ENCODE results near the gene HNRNPC. TPM values are rescaled to one million over a fixed set of nuclear protein-coding genes. Genes with fewer than 3 reads are reported as not detected.

HNRNPC gene
- total RNA-seq, 2 experiments from 2014 or later, result 897 to 1,000 TPM

GRCh38 chr14:21182166-21182565 is 87.1 kb downstream of the HNRNPC start:
- H3K9me2 ChIP-seq (ENCODE audit: insufficient read depth, low read length), result no peaks in the 10 kb centered on the region
- no peak for DNase-seq (ENCODE audit: low spot score)
- ChIA-PET CTCF (ENCODE audit: unreplicated experiment) (no interaction called here), POLR2A (interaction anchor here (1.1 kb wide), 1 partner anchor 146 kb away, joined by 3 read pairs; no protein-coding TSS in a partner anchor)
- H3K4me3 ChIP-seq (ENCODE audit: low read depth, low read length, poor library complexity, severe bottlenecking), result no peak overlapping the region
- no peaks in the 10 kb centered on the region for H3K4me1 ChIP-seq (ENCODE audit: insufficient read depth, low read length, poor library complexity, severe bottlenecking)
- H2AFZ ChIP-seq (ENCODE audit: low read length), result no peak overlapping the region
- H3K4me2 ChIP-seq (ENCODE audit: low read length), result no peak overlapping the region
- no TSS peak for BruUV-seq (replicated peaks)
- TF ChIP-seq EZH2phosphoT487 (IDR thresholded peaks at IDR 0.05; ENCODE audit: borderline replicate concordance, low read depth, low read length) (no peak), CTCF (conservative IDR thresholded peaks at IDR 0.05; ENCODE audit: low read length) (no peak)
- no peaks in the 10 kb centered on the region for H3K36me3 ChIP-seq (ENCODE audit: insufficient read depth, low read length)
- intact Hi-C loops (cut with micrococcal nuclease; ENCODE audit: unreplicated experiment), result no loop called here
- no peak overlapping the region for H3K27ac ChIP-seq (ENCODE audit: low read depth, low read length, poor library complexity, severe bottlenecking)
- H4K20me1 ChIP-seq (ENCODE audit: insufficient read depth, low read length), result no peaks in the 10 kb centered on the region
- H3K9me3 ChIP-seq (ENCODE audit: low read length), result no peaks in the 10 kb centered on the region
- no peaks in the 10 kb centered on the region for H3K79me2 ChIP-seq (ENCODE audit: insufficient read depth, low read depth, low read length)

DNA sequence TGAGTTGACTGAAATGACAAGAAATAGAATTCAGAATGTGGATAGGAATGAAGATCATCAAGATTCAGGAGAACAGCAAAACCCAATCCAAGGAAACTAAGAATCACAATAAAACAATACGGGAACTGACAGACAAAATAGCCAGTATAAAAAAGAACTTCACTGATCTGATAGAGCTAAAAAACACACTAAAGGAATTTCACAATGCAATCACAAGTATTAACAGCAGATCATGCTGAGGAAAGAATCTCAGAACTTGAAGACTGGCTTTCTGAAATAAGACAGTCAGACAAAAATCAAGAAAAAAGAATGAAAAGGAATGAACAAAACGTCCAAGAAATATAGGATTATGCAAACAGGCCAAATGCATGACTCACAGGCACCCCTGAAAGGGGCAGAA is 98.1 kb downstream of the HNRNPC start:
- POLR2A ChIA-PET, result no interaction called here

More for the DNA sequence above, 98.1 kb downstream of the HNRNPC start:
- DNase-seq (ENCODE audit: low spot score), result no peak
- no peak overlapping the region for H3K4me2 ChIP-seq (ENCODE audit: low read length)
- no peaks in the 10 kb centered on the region for H3K79me2 ChIP-seq (ENCODE audit: insufficient read depth, low read depth, low read length)
- CTCF ChIA-PET (ENCODE audit: unreplicated experiment), result no interaction called here
- BruUV-seq (replicated peaks), result no TSS peak
- intact Hi-C loops (cut with micrococcal nuclease; ENCODE audit: unreplicated experiment), result no loop called here
- no peaks in the 10 kb centered on the region for H3K36me3 ChIP-seq (ENCODE audit: insufficient read depth, low read length)
- no peak for TF ChIP-seq EZH2phosphoT487 (IDR thresholded peaks at IDR 0.05; ENCODE audit: borderline replicate concordance, low read depth, low read length)
- TF ChIP-seq CTCF (conservative IDR thresholded peaks at IDR 0.05; ENCODE audit: low read length), result no peak
- no peaks in the 10 kb centered on the region for H3K4me1 ChIP-seq (ENCODE audit: insufficient read depth, low read length, poor library complexity, severe bottlenecking)
- H3K27ac ChIP-seq (ENCODE audit: low read depth, low read length, poor library complexity, severe bottlenecking), result no peak overlapping the region
- H4K20me1 ChIP-seq (ENCODE audit: insufficient read depth, low read length), result no peaks in the 10 kb centered on the region
- no peaks in the 10 kb centered on the region for H3K9me2 ChIP-seq (ENCODE audit: insufficient read depth, low read length)
- H3K4me3 ChIP-seq (ENCODE audit: low read depth, low read length, poor library complexity, severe bottlenecking), result no peak overlapping the region
- no peak overlapping the region for H2AFZ ChIP-seq (ENCODE audit: low read length)
- no peaks in the 10 kb centered on the region for H3K9me3 ChIP-seq (ENCODE audit: low read length)

All from OCI-LY7 (cell line).